ENCODE measurements around the gene MDFI.

GRCh38 chr6:41682056-41682477, 43.8 kb downstream of the MDFI start:
- TF ChIP-seq, protein P1, sequence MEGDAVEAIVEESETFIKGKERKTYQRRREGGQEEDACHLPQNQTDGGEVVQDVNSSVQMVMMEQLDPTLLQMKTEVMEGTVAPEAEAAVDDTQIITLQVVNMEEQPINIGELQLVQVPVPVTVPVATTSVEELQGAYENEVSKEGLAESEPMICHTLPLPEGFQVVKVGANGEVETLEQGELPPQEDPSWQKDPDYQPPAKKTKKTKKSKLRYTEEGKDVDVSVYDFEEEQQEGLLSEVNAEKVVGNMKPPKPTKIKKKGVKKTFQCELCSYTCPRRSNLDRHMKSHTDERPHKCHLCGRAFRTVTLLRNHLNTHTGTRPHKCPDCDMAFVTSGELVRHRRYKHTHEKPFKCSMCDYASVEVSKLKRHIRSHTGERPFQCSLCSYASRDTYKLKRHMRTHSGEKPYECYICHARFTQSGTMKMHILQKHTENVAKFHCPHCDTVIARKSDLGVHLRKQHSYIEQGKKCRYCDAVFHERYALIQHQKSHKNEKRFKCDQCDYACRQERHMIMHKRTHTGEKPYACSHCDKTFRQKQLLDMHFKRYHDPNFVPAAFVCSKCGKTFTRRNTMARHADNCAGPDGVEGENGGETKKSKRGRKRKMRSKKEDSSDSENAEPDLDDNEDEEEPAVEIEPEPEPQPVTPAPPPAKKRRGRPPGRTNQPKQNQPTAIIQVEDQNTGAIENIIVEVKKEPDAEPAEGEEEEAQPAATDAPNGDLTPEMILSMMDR (IDR thresholded peaks at IDR 0.05) = peak; percentile 77
- TF ChIP-seq SMC3 (IDR thresholded peaks at IDR 0.05) (peak; percentile 91), EP300 (IDR thresholded peaks at IDR 0.05) (no peak), HOXA7 (CRISPR knock-in tag; IDR thresholded peaks at IDR 0.05) (no peak), FOSL2 (IDR thresholded peaks at IDR 0.05) (no peak), FOSL2 (CRISPR knock-in tag; IDR thresholded peaks at IDR 0.05) (no peak), RARB (CRISPR knock-in tag; IDR thresholded peaks at IDR 0.05) (no peak), KDM1A (IDR thresholded peaks at IDR 0.05; ENCODE audit: low read depth) (no peak)
